Osteocyte (in vitro differentiated cells): ENCODE data around the gene LINGO1. TPM values are rescaled to one million over a fixed set of nuclear protein-coding genes. Genes with fewer than 3 reads are reported as not detected.

Experiments used
- DNase-seq: peaks from one replicate; pipeline ENCODE4 v3.0.0; 2021; ENCODE audit warnings: mixed read lengths; ENCODE audit not compliant: unreplicated experiment; ENCODE audit errors: extremely low spot score
- H3K27ac Mint-ChIP-seq: one replicate; pipeline ENCODE4 v1.8.0; 2021; ENCODE audit warnings: mild to moderate bottlenecking, mixed read lengths; ENCODE audit not compliant: unreplicated experiment
- H3K27me3 Mint-ChIP-seq: one replicate; pipeline ENCODE4 v1.8.0; 2021; ENCODE audit warnings: mixed read lengths; ENCODE audit not compliant: unreplicated experiment
- H3K36me3 Mint-ChIP-seq: one replicate; pipeline ENCODE4 v1.8.0; 2021; ENCODE audit warnings: mixed read lengths; ENCODE audit not compliant: unreplicated experiment
- H3K4me1 Mint-ChIP-seq: one replicate; pipeline ENCODE4 v1.8.0; 2021; ENCODE audit warnings: mixed read lengths; ENCODE audit not compliant: unreplicated experiment
- H3K4me3 Mint-ChIP-seq: one replicate; pipeline ENCODE4 v1.8.0; 2021; ENCODE audit warnings: mild to moderate bottlenecking, moderate library complexity, mixed read lengths; ENCODE audit not compliant: unreplicated experiment
- H3K9me3 Mint-ChIP-seq: one replicate; pipeline ENCODE4 v1.8.0; 2021; ENCODE audit warnings: mixed read lengths; ENCODE audit not compliant: unreplicated experiment
- CTCF ChIP-seq: fragments of 200-600 bp; sonication (generic); IDR thresholded peaks from 2 replicates; pipeline ENCODE4 v1.5.0; 2021; ENCODE audit warnings: antibody characterized with exemption, mild to moderate bottlenecking, moderate library complexity
- total RNA-seq: library from RNA; stranded (reverse); gene quantifications from 2 replicates; pipeline ENCODE4 v1.2.1, GENCODE V29; 2021

Gene LINGO1
- total RNA-seq, 1 donor from 2014 or later: 2.4 TPM

GRCh38 chr15:77647961-77648360 lies 15.2 kb upstream of the LINGO1 start:
- Mint-ChIP-seq H3K36me3 (no peaks in the 10 kb centered on the region), H3K4me3 (no peak overlapping the region), H3K27me3 (peaks cover 25% of the 10 kb centered on the region), H3K4me1 (no peaks in the 10 kb centered on the region), H3K27ac (no peak overlapping the region), H3K9me3 (no peaks in the 10 kb centered on the region)
- TF ChIP-seq CTCF: no peak
- DNase-seq: no peak

- Mint-ChIP-seq H3K27me3 (peaks cover 21% of the 10 kb centered on the region), H3K27ac (no peak overlapping the region), H3K4me1 (no peaks in the 10 kb centered on the region), H3K36me3 (no peaks in the 10 kb centered on the region), H3K9me3 (no peaks in the 10 kb centered on the region), H3K4me3 (no peak overlapping the region)
- TF ChIP-seq CTCF: no peak
- DNase-seq: no peak
Measured at GRCh38 chr15:77646104-77646694, 13.5 kb upstream of the LINGO1 start.

GRCh38 chr15:77645602-77646001 lies 12.9 kb upstream of the LINGO1 start:
- Mint-ChIP-seq H3K27me3 (peaks cover 18% of the 10 kb centered on the region), H3K36me3 (no peaks in the 10 kb centered on the region), H3K4me3 (no peak overlapping the region), H3K9me3 (no peaks in the 10 kb centered on the region), H3K4me1 (no peaks in the 10 kb centered on the region), H3K27ac (no peak overlapping the region)
- TF ChIP-seq CTCF: no peak
- DNase-seq: no peak

GRCh38 chr15:77644543-77645247 lies 12.0 kb upstream of the LINGO1 start:
- H3K27ac Mint-ChIP-seq: no peak overlapping the region
- no peak overlapping the region for H3K4me3 Mint-ChIP-seq
- H3K36me3 Mint-ChIP-seq: no peaks in the 10 kb centered on the region
- no peak for TF ChIP-seq CTCF
- H3K4me1 Mint-ChIP-seq: no peaks in the 10 kb centered on the region
- no peaks in the 10 kb centered on the region for H3K9me3 Mint-ChIP-seq
- H3K27me3 Mint-ChIP-seq: peaks cover 15% of the 10 kb centered on the region
- DNase-seq: no peak

- Mint-ChIP-seq H3K4me1 (no peaks in the 10 kb centered on the region), H3K36me3 (no peaks in the 10 kb centered on the region), H3K27me3 (peaks cover 19% of the 10 kb centered on the region), H3K4me3 (no peak overlapping the region), H3K27ac (no peak overlapping the region), H3K9me3 (no peaks in the 10 kb centered on the region)
- no peak for DNase-seq
- TF ChIP-seq CTCF: no peak
Measured at GRCh38 chr15:77643764-77644163, 11.1 kb upstream of the LINGO1 start.
